ENCODE measurements around the gene DNAJB4.
"Not testable (repeated sequence)": the region's sequence is repeated elsewhere in the genome, so short reads cannot be mapped to it uniquely, and the experiment has no call there.

Gene DNAJB4

DNA sequence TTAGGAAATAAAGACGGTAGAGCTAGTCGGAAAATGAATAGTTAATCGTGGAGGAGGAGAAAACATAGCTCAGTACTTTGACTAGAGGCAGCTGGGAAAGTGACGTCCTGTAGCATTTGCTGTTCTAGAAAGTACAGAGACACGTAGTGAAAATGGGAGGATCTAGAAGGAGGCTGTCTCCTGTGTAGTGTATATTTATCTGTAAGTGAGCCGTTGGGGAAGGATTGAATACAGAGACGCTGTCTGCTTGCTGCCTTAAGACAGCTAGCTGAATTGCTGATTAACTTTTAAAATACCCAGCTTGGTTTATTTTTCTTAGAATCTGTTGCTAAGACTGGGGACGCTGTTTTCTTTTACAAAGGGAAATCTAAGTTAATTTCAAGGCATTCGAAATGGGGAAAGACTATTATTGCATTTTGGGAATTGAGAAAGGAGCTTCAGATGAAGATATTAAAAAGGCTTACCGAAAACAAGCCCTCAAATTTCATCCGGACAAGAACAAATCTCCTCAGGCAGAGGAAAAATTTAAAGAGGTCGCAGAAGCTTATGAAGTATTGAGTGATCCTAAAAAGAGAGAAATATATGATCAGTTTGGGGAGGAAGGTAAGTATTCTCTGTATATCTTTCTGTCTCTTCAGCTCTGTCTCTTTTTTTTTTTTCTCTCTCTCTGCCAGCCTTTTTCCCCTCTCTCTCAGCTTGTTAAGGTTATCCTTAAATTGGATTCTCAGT is at the start of gene DNAJB4:
TSS of gene DNAJB4 (plus strand) at position 221 of the 729 bp plus-strand sequence. CDS start at position 393, 172 bp downstream.
- DNase-seq (ENCODE audit: low read depth in 2 of 2), result peak; percentile 22 to 45

DNA sequence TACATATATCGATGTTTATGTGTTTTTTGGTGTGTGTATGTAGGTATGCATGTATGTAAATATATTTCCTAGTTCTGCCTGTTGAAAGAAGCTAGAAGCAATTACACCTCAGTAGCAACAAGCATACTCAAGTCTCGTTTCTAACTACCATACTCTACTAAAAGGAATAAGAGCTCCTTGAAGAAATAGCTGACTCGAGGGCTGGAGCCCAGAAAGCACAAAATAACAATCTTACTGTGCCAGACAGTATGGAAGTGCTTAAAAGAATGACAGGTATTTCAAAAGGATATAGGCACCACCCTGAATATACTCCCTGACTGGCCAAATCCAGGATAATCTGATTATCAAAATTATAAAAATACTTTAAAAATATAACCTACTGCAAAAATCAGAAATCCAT is 49.0 kb upstream of the DNAJB4 start:
- no peak for DNase-seq (ENCODE audit: low read depth in 2 of 2)

DNA sequence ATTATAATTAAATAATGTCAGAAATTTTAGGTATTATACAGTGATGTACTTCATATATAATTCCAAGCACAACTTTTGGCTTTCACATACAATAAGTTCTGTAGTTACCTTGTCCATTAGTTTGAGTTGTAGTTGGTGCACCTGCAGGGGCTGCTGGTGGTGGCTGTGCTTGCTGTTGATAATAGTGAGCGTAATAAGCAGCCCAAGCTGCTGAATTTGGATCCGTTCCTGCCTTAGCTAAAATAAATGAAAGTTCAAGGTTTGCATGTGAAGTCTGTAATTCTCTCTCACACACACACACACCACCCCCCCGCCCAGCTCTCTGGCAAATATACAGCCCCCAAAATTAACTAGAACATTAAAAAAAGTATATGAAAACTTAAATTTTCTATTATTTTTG is 48.3 kb upstream of the DNAJB4 start:
- DNase-seq (ENCODE audit: low read depth in 2 of 2), result no peak

DNA sequence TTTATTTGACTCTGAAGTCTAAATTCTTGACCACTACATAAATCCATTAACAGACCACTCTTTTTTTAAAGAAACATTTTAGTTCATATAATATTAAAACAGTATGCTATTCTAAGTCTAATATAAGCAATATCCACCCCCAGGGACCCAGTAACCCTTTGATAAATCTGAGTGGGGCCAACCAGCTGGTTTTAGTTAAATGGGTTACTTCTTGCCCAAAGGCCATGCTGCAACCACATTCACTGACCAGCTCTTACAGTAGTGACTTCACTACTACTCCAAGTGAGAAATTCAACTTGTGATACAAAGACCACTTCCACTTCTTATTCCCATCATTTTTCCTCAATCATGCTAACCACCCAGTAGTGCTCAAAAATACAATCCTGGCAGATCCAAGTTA is 46.3 kb upstream of the DNAJB4 start:
- DNase-seq (ENCODE audit: low read depth in 2 of 2), result no peak

DNA sequence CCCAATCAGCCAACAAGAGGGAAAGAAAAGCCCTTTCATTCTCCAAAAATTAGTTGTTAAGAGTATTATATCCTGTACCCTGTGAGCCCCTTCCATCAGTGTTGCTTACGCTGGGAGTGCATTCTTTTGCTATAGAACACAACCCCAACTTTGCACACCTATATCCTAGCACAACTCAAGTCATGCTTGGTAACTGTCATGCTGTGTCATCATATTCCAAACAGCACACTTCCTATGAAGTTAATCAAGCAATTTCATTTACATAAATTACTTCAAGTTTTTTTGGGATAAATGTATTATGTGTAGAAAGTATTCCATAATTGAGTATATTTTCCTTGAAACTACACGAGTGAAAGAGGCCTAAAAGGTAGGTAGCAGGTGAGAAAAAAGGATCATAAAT is 45.9 kb upstream of the DNAJB4 start:
- no peak for DNase-seq (ENCODE audit: low read depth in 2 of 2)

DNA sequence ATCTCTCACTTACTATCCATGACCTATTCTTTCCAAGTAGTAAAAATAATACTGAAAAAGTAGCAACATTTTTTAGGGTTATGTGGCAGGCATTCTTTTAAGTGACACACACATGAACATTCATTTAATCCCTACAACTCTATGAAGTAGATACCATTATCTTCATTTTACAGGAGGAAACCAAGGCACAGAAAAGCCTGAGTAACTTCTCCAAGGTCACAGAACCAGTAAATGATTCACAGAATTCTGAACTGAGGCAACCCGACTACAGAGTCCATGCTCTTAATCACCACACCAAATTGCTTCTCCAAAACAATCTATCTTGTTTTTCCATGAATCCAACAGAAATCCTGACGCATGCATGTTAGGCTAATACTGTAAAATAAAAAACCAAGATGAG is 43.3 kb upstream of the DNAJB4 start:
- no peak for DNase-seq (ENCODE audit: low read depth in 2 of 2)

DNA sequence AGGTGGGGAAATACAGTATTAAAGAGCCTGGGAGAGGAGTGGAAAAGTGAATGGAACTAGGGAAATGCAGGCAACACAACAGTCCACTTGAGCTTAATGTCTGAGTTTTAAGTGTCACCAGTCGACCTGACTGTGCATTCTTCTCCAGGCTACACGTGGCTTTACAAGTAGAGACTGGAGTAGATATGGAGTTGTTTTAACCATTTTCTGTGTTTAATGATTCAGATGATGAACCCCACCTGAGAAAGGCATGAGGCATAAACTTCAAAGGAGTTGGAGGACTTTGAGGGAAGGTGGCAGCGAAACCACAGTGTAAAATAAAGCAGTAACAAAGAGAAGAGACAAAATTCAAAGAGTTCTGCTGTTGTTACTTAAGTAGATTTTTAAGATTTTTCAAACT is 38.4 kb upstream of the DNAJB4 start:
- DNase-seq (ENCODE audit: low read depth in 2 of 2), result no peak

DNA sequence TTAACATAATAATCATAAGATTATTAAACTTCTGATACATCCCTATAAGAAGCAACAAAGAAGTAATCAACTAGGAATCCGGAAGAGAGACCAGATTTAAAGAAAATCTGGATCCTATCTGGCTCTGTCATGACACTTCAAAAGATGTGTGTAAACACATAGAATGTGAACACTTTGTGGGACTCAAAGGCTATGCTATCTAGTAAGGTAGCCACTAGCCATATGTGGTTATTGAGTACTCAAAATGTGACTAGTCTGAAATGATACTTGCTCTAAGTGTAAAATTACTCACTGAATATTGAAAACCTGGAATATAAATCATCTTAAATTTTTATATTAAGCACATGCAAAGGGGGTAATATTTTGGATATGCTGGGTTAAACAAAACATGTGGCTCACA is 34.5 kb upstream of the DNAJB4 start:
- no peak for DNase-seq (ENCODE audit: low read depth in 2 of 2)

DNA sequence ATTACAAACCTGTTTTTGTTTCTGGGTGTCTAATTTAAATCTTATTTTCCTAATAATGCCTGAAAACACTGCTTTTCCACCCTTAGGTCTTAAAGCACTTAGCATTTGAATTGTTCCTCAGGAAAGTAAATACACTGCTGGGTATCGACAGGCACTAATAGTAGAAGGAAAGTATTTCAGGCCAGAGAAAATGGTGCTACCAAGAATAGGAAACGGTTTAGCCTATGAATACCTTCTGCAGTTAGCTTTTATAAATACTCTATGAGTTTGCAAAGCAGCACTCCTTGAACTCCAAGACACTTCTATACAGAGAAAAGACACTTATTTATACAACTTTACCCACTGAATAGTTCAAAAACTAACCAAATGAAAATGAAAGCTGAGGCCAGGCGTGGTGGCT is 32.7 kb upstream of the DNAJB4 start:
- DNase-seq (ENCODE audit: low read depth in 2 of 2), result no peak

DNA sequence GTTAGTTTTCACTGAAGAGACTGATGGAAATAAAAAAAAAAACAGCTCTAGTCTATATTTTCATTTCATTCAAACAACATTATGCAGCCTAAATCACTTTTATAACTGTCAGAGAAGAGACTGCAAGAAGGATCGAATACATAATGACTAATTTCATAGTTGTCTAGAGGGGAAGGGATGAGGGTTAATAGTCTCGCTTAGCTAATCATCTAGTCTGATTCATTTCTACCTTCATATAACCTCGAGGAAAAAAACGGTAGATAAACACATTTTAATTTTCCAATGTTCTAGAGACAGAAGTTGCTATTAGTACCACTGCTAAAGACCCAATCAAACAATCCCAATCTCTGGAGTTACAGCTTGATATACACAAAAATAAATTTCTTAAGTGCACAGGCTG is 29.4 kb upstream of the DNAJB4 start:
- DNase-seq (ENCODE audit: low read depth in 2 of 2), result no peak

DNA sequence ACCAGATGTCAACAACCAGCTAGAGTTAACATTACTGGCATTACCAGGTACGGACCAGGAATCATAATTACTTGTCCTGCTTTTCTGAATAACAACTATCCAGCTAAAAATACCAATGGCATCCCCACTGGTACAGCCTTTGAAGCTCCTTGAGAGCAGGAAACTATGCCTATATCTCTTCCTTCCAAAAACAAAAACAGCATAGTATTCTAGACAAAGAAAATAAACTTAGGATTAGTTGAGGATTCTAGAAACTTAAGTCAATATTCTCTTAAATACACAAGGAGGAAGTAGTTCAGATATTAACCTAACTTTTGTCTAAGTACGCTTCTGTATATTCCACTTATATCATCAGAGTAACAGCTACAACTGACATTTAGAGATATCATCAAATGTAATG is 28.8 kb upstream of the DNAJB4 start:
- DNase-seq (ENCODE audit: low read depth in 2 of 2), result no peak

DNA sequence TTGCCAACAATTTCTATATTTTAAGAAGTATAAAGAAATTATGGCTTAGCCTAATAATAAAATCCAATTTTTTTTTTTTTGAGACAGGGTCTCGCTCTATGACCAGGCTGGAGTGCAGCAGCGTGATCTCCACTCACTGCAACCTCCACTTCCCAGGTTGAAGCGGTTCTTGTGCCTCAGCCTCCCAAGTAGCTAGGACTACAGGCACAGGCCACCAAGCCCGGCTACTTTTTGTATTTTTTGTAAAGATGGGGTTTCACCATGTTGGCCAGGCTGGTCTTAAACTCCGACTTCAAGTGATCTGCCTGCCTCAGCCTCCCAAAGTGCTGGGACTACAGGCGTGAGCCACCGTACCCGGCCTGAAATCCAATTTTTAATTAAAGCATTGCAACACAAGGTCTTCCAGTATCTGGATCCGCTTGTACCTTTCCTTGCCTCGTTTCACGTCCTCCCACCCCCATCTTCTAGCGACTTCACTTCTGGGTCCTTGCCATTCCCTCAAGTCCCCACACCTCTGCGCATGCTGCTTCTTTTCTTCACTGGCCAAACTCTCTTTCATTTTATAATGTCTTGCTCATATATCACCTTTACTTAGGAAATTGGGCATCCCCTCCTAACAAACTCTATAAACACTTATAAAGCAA is 28.2 kb upstream of the DNAJB4 start:
- no peak for DNase-seq (ENCODE audit: low read depth in 2 of 2)

DNA sequence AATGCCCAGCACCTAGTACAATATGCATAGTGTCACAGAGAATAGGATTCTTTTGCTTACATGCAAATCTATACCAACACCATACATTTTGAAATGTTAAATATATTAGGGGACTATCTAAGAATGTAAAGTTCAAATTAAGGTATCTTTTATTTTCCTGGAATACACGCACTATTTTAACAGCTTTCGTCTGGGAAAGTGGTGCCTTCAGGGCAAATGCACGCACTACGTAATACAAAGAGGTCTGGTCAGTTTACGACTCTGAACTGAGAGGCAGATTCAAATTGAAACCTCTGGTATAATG is 26.8 kb upstream of the DNAJB4 start:
- DNase-seq (ENCODE audit: low read depth in 2 of 2), result no peak

DNA sequence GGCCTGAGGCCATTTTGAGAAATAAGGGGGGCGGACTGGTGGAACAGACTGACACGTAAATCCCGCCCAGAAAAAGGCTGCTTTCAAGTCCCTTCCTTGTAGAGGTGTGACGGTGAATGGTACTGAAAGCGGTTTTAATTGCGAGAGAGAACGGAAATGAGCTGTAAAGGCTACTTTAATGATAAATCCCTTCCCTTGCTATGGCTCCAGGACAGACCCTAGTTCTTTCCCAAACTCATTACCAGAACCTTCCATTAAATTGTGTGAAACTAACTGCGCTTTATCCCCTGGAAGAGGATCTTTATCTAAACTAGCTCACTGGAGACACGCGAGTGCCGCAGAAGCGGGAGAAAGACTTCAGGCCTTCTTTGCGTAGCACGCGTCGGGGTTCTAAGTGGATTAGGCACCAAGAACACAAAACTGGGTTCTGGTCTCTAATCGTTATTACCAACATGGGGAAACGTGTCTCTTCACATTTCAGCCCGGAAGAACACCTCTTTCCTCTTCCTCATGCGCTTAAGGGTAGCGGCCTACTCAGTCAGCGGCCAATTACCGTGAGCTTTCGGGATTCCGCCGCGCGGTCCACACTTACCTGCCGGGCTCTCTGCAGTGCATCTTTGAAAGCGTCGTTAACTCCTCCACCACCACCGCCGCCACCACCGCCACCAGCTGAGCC is 26.3 kb upstream of the DNAJB4 start:
- DNase-seq (ENCODE audit: low read depth in 2 of 2), result peak; percentile 66 to 69

DNA sequence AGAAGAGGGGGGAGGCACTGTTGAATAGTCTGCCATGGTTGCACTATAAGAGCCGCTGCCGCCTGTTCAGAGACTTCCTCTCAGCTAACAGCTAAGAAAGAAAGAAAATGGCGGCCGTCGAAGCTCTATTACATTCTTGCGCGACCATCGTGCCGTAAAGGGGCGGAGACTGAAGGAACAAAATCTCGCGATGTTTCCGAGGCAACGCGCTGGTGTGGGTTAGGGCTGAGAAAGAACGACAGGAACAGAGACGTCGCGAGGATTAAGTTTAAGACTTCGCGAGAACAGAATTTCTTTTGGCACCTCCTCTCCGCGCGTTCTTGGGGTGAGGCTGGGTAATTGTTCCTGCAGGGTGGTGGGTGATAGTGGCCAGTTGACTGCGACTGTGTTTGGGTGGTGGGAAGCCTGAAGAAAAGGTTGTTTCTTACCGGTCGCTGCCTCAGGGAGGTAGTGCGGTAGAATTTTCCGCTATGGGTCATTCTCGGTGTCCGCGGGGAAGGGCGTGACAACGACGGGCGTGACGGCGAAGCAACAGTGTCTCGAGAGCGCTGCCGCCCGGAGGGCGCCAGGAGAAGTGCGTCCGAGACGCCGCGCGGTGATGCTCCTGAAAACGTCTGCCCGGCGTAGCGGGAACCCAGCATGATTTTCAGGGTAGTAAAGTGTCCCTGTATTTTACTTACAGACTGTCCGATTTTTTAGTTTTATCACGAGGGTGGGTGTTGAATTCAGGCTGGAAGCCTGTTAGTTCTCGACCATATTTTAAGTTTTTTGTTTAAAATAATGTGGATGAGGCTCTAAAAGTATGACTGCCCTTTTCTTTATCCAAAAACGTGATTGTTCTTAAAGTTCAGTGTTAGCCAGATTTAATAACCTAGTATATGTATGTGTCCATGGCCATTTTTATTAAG is 25.5 kb upstream of the DNAJB4 start, which contains the start of gene FUBP1:
TSS of gene FUBP1 (minus strand) at position 104 of the 908 bp plus-strand sequence. CDS start at position 36, 68 bp downstream.
- peak; percentile 83 to 91 for DNase-seq (ENCODE audit: low read depth in 2 of 2)

DNA sequence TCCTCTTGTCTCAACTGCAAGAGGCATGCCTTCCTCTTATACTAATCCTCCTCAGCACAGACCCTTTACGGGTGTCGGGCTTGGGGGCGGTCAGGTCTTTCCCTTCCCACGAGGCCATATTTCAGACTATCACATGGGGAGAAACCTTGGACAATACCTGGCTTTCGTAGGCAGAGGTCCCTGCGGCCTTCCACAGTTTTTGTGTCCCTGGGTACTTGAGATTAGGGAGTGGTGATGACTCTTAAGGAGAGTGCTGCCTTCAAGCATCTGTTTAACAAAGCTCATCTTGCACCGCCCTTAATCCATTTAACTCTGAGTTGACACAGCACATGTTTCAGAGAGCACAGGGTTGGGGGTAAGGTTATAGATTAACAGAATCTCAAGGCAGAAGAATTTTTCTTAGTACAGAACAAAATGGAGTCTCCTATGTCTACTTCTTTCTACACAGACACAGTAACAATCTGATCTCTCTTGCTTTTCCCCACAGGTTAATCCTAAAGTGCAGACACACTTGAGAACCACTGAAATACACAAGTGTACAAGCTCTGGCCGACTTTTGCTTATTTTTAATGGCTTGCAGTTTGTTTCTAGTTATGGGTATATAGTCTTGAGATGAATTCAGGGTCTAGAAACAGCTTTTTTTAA is 21.3 kb upstream of the DNAJB4 start:
- not testable (repeated sequence) for DNase-seq (ENCODE audit: low read depth in 2 of 2)

DNA sequence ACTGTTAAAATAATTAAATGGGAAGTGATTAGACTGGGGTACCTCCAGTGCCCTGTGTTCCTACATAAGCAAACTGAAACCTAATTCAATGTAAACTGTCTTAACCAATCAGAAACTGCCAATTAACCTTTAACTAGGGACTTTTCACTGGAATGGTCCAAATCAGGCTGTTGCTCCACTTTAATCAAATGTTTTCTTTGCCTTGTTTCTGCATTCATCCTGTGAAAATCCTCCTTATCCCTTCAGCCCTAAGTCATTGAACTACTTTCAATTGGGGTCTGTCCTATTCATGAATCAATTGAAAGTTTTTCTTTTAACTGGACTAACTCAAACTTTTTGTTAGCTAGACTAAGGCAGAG is 20.8 kb upstream of the DNAJB4 start:
- no peak for DNase-seq (ENCODE audit: low read depth in 2 of 2)

DNA sequence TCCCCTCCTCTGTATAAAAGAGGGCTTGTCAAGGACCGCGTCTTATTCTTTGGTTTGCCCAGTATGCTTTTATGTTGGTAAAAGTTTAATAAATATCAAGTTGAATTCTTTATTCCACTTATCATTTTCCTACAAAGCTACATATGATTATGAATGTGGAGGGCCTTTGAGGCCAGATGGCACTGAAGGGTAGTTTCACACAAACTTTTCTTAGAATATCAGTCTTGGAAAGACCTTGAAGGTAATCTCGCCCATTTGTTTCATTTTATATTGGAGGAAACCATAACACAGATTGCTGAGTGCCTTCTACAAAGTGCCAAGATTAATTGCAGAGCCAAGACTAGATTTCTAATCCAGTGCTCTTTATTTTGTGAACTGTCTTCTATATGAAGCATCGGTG is 20.1 kb upstream of the DNAJB4 start:
- DNase-seq (ENCODE audit: low read depth in 2 of 2), result no peak

DNA sequence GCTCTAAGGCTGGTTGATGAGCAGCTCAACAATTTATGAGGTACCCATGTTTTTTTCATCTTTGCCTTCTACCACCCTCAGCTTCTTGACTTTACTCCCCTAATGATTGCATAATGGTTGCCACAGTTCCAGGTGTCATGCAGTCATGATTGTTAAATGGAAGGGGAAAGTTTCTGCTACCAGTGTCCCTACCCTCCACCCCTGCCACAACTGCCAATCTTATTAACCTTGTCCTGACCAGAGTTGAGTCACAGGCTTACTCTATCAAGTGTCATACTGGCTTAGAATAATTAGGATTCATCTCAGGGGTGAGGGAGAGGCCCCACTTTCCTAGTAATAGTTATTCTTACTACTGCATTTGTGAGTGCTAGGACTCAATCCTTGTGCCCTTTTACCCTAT is 17.9 kb upstream of the DNAJB4 start:
- DNase-seq (ENCODE audit: low read depth in 2 of 2), result no peak

DNA sequence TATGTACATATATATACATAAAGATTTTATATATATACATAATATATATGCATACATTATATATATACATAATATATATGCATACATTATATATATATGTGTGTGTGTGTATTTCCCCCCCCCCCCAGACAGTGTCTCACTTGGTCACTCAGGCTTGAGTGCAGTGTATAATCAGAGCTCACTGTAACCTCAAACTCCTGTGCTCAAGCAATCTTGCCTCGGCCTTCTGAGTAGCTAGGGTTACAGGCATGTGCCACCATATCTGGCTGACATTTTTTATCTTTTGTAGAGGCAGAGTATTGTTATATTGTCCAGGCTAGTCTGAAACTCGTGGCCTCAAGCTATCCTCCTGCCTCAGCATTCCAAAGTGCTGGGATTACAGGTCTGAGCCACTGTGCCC is 16.8 kb upstream of the DNAJB4 start:
- no peak for DNase-seq (ENCODE audit: low read depth in 2 of 2)

DNA sequence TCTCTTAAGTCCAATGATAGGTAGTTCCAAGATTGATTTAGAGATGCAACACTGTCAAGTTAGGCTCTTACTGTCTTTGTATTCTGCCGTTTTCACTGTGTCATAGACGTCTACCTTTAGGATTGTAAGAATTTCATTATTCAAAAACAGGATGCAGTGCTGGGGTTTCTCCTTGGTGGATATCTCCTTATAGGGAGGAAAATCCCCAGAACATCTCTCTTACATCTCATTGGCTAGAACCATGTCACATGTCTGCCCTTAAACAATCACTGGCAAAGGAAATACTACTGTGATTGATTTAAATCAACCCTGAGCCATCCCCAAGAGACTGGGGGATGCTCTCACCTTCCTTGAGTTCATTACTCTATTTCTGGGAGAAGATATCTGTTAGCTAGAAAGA is 15.0 kb upstream of the DNAJB4 start:
- DNase-seq (ENCODE audit: low read depth in 2 of 2), result no peak

Measured in stimulated activated CD8-positive, alpha-beta memory T cell treated with anti-CD3 and anti-CD28 coated beads, Interleukin-15, amount 100 ng/mL, for 48 hours (primary cell).